GM12878 (cell line): ENCODE data around the gene GFOD2.

Experiments used
- NR2C2 ChIP-seq: IDR thresholded peaks from 2 replicates; pipeline ENCODE4 v1.6.1; 2011; ENCODE audit warnings: borderline replicate concordance, low read depth; ENCODE audit not compliant: control insufficient read depth, insufficient read length
- POLR2A ChIP-seq: IDR thresholded peaks from 2 replicates; pipeline ENCODE4 v1.6.1; 2011; ENCODE audit warnings: low read depth, mild to moderate bottlenecking, low read length
- POLR2AphosphoS2 ChIP-seq: IDR thresholded peaks from 2 replicates; pipeline ENCODE4 v1.6.1; 2011; ENCODE audit warnings: low read depth, mild to moderate bottlenecking, low read length, improper control_type of control experiment, moderate library complexity
- SMAD1 ChIP-seq: fragments of 450-650 bp; IDR thresholded peaks from 2 replicates; pipeline ENCODE4 v1.6.1; 2018; ENCODE audit warnings: mild to moderate bottlenecking, low read depth; ENCODE audit not compliant: partially characterized antibody
- ZNF207 ChIP-seq: fragments of 450-650 bp; IDR thresholded peaks from 2 replicates; pipeline ENCODE4 v1.6.1; 2014; ENCODE audit warnings: antibody characterized with exemption, mild to moderate bottlenecking, borderline replicate concordance
- TF ChIP-seq, protein P1 (sequence below), 3 experiments: IDR thresholded peaks in 2 of 3; conservative IDR thresholded peaks in 1 of 3; 2 replicates each; pipeline ENCODE4 v1.5.1; 2011; ENCODE audit warnings: low read depth in 3 of 3, low read length in 3 of 3, mild to moderate bottlenecking in 3 of 3, control low read depth in 2 of 3, moderate library complexity in 2 of 3, inconsistent platforms in 1 of 3, mixed read lengths in 1 of 3; ENCODE audit not compliant: control insufficient read depth in 2 of 3, insufficient read depth in 1 of 3; ENCODE audit errors: extremely low read depth in 1 of 3

DNA sequence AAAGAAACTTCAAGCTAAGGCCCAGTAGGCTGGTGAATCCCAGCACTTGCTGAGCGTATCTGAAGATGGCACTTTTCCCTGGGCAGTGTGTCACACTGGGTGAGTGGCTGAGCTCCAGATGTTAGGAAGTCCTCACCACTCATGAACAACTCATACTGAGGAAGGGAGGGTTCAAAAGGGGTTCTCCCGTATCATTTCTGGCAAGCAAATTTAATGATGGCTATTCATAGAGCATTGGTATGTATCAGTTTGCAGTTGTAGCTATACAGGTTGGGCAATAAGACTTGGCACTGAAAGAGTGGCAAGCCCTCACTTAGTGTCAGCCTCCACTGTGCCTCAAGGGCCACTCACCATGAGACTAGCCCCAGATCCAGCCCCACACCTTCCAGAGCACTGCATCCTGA, 10.7 kb downstream of the GFOD2 start:
- no peak for TF ChIP-seq NR2C2
- TF ChIP-seq, protein P1, sequence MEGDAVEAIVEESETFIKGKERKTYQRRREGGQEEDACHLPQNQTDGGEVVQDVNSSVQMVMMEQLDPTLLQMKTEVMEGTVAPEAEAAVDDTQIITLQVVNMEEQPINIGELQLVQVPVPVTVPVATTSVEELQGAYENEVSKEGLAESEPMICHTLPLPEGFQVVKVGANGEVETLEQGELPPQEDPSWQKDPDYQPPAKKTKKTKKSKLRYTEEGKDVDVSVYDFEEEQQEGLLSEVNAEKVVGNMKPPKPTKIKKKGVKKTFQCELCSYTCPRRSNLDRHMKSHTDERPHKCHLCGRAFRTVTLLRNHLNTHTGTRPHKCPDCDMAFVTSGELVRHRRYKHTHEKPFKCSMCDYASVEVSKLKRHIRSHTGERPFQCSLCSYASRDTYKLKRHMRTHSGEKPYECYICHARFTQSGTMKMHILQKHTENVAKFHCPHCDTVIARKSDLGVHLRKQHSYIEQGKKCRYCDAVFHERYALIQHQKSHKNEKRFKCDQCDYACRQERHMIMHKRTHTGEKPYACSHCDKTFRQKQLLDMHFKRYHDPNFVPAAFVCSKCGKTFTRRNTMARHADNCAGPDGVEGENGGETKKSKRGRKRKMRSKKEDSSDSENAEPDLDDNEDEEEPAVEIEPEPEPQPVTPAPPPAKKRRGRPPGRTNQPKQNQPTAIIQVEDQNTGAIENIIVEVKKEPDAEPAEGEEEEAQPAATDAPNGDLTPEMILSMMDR (IDR thresholded peaks at IDR 0.05 in 2 of 3, conservative IDR thresholded peaks at IDR 0.05 in 1 of 3; ENCODE audit: control insufficient read depth in 2 of 3, extremely low read depth in 1 of 3, insufficient read depth in 1 of 3, low read depth in 3 of 3, low read length in 3 of 3), result no peak
- TF ChIP-seq ZNF207, result no peak
- no peak for TF ChIP-seq POLR2AphosphoS2
- no peak for TF ChIP-seq SMAD1
- TF ChIP-seq POLR2A, result no peak
